ENCODE data around the gene SHISA6.

The SHISA6 gene

GRCh38 chr17:11545002-11545401, 304.0 kb downstream of the SHISA6 start:
- no peak for DNase-seq (ENCODE audit: low read depth)

GRCh38 chr17:11545696-11546095, 304.7 kb downstream of the SHISA6 start:
- DNase-seq (ENCODE audit: low read depth): no peak

- DNase-seq (ENCODE audit: low read depth): no peak
These were observed 306.8 kb downstream of the SHISA6 start for GRCh38 chr17:11547853-11548252.

- no peak for DNase-seq (ENCODE audit: low read depth)
These were observed 307.4 kb downstream of the SHISA6 start for GRCh38 chr17:11548398-11548797.

- no peak for DNase-seq (ENCODE audit: low read depth)
These were observed 309.4 kb downstream of the SHISA6 start for GRCh38 chr17:11550431-11550830.

- no peak for DNase-seq (ENCODE audit: low read depth)
These were observed 310.4 kb downstream of the SHISA6 start for GRCh38 chr17:11551442-11551841.

GRCh38 chr17:11553135-11553534, 312.1 kb downstream of the SHISA6 start:
- no peak for DNase-seq (ENCODE audit: low read depth)

- DNase-seq (ENCODE audit: low read depth): no peak
These were observed 313.0 kb downstream of the SHISA6 start for GRCh38 chr17:11554042-11554441.

GRCh38 chr17:11554542-11554941, 313.5 kb downstream of the SHISA6 start:
- DNase-seq (ENCODE audit: low read depth): no peak

GRCh38 chr17:11555530-11555929, 314.5 kb downstream of the SHISA6 start:
- DNase-seq (ENCODE audit: low read depth): no peak

- no peak for DNase-seq (ENCODE audit: low read depth)
These were observed 316.9 kb downstream of the SHISA6 start for GRCh38 chr17:11557727-11558452.

- no peak for DNase-seq (ENCODE audit: low read depth)
These were observed 317.7 kb downstream of the SHISA6 start for GRCh38 chr17:11558681-11559234.

GRCh38 chr17:11559601-11560000, 318.6 kb downstream of the SHISA6 start:
- no peak for DNase-seq (ENCODE audit: low read depth)

GRCh38 chr17:11561281-11561680, 320.3 kb downstream of the SHISA6 start:
- DNase-seq (ENCODE audit: low read depth): no peak

GRCh38 chr17:11561702-11562101, 320.7 kb downstream of the SHISA6 start:
- DNase-seq (ENCODE audit: low read depth): no peak

- no peak for DNase-seq (ENCODE audit: low read depth)
These were observed 323.8 kb downstream of the SHISA6 start for GRCh38 chr17:11564589-11565380.

GRCh38 chr17:11565591-11565990, 324.6 kb downstream of the SHISA6 start:
- DNase-seq (ENCODE audit: low read depth): no peak

- DNase-seq (ENCODE audit: low read depth): no peak
These were observed 338.0 kb downstream of the SHISA6 start for GRCh38 chr17:11578998-11579397.

- DNase-seq (ENCODE audit: low read depth): no peak
These were observed 339.7 kb downstream of the SHISA6 start for GRCh38 chr17:11580677-11581076.

GRCh38 chr17:11582217-11582616, 341.2 kb downstream of the SHISA6 start:
- no peak for DNase-seq (ENCODE audit: low read depth)

- DNase-seq (ENCODE audit: low read depth): no peak
These were observed 342.4 kb downstream of the SHISA6 start for GRCh38 chr17:11583306-11583992.

- no peak for DNase-seq (ENCODE audit: low read depth)
These were observed 348.7 kb downstream of the SHISA6 start for GRCh38 chr17:11589716-11590115.

Data from ELR (cell line).